Suprapubic skin (tissue), 4 donors: ENCODE data around the gene PAGE2.

Source experiments
- EP300 ChIP-seq: sonication (generic); formaldehyde crosslinking; IDR thresholded peaks from one replicate; pipeline ENCODE4 v1.6.1; 2017; ENCODE audit warnings: antibody characterized with exemption
- POLR2A ChIP-seq, 2 donors: fragments of 450-650 bp; IDR thresholded peaks; one replicate each; pipeline ENCODE4 v1.6.1; 2017; ENCODE audit warnings: antibody characterized with exemption in 2 of 2, mild to moderate bottlenecking in 2 of 2, moderate library complexity in 2 of 2
- POLR2AphosphoS5 ChIP-seq, 3 donors: sonication (generic); formaldehyde crosslinking; IDR thresholded peaks; one replicate each; pipeline ENCODE4 v1.6.1; 2017; ENCODE audit warnings: antibody characterized with exemption in 3 of 3

DNA sequence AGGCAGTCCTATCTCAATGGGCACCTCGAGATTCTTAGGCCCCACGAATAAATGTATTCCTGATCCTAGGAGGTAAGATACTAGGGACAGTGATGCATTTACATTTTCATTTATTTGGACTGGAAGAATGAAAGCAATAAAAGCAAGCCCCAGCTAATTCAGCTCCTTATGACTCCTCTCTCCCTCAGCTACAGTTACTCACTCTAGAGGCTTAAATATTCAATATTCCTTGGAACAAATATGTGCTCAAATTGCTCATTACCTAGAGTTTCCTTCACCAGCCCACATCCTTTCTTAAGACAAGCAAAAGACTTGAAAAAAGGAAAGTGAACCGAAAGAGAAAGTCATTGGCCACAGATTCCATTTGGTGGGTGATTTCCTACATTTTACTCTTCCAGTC, 13.9 kb downstream of the PAGE2 start:
- TF ChIP-seq EP300 (no peak), POLR2AphosphoS5 (IDR thresholded peaks at IDR 0.05) (no peak), POLR2A (IDR thresholded peaks at IDR 0.05) (no peak)
